Stimulated activated CD8-positive, alpha-beta memory T cell treated with anti-CD3 and anti-CD28 coated beads, Interleukin-2, amount 100 ng/mL, for 48 hours (primary cell): ENCODE measurements around the gene DDA1.

Source experiments
- DNase-seq, 2 donors: peaks; one replicate each; pipeline ENCODE4 v3.0.0-alpha.2; 2020; ENCODE audit warnings: low read depth in 2 of 2

The DDA1 gene

GRCh38 chr19:17329366-17330261 is 20.3 kb downstream of the DDA1 start:
- no peak for DNase-seq

GRCh38 chr19:17330262-17331044 is 21.1 kb downstream of the DDA1 start:
- no peak for DNase-seq

- DNase-seq, result no peak
Observed at GRCh38 chr19:17331045-17331558, 21.7 kb downstream of the DDA1 start.

- no peak for DNase-seq
Observed at GRCh38 chr19:17332360-17332676, 23.0 kb downstream of the DDA1 start.

GRCh38 chr19:17332677-17333581 is 23.6 kb downstream of the DDA1 start:
- no peak for DNase-seq

- DNase-seq, result peak; percentile 68 to 70
Observed at GRCh38 chr19:17333611-17334413, 24.4 kb downstream of the DDA1 start.

- peak; percentile 90 to 94 for DNase-seq
Observed at GRCh38 chr19:17334414-17335409, 25.3 kb downstream of the DDA1 start, which contains the start of gene ANO8. Gene ANO8, minus strand, starts transcription at chr19:17334855. Its CDS starts 185 bp downstream, at chr19:17334670.

- DNase-seq, result no peak
Observed at GRCh38 chr19:17335575-17335974, 26.2 kb downstream of the DDA1 start.

GRCh38 chr19:17336872-17337674 is 27.7 kb downstream of the DDA1 start, which contains the start of gene GTPBP3:
Gene GTPBP3, plus strand, starts transcription at chr19:17337553. Its CDS starts 59 bp downstream, at chr19:17337612.
- peak; percentile 94 to 96 for DNase-seq

- DNase-seq, result peak in 1 of 2 donors; percentile 45
Observed at GRCh38 chr19:17337675-17338432, 28.5 kb downstream of the DDA1 start.

GRCh38 chr19:17338433-17339078 is 29.2 kb downstream of the DDA1 start:
- no peak for DNase-seq

GRCh38 chr19:17339088-17339741 is 29.9 kb downstream of the DDA1 start:
- peak in 1 of 2 donors; percentile 64 for DNase-seq

GRCh38 chr19:17340302-17340870 is 31.0 kb downstream of the DDA1 start:
- no peak for DNase-seq

GRCh38 chr19:17340871-17341357 is 31.6 kb downstream of the DDA1 start:
- DNase-seq, result no peak

- DNase-seq, result no peak
Observed at GRCh38 chr19:17341386-17341785, 32.0 kb downstream of the DDA1 start.

- no peak for DNase-seq
Observed at GRCh38 chr19:17341845-17342244, 32.5 kb downstream of the DDA1 start.
